HG02610 (cell line): ENCODE results near the gene SPOCK3.

Experiments
- ATAC-seq: cut with Tn5 transposase; IDR thresholded peaks from one replicate; pipeline ENCODE4 v1.9.1; 2021; ENCODE audit warnings: mild to moderate bottlenecking, moderate library complexity; ENCODE audit not compliant: unreplicated experiment

SPOCK3 gene

DNA sequence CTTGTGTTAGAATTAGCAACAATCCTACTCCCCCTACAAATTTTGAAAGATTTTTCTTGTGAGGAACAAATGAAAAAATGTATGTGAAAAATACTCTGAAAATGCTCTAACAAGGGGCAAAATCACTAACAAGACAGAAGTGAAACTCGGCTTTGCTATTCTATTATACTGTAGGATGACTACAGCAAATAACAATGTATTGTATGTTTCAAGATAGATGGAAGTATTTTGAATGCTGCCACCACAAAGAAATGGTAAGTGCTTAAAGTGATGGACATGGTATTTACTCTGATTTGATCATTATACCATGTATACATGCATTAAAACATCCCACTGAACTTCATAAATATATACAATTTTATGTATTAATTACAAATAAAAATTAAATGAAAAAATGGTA lies 192.8 kb downstream of the SPOCK3 start:
- ATAC-seq = no peak

DNA sequence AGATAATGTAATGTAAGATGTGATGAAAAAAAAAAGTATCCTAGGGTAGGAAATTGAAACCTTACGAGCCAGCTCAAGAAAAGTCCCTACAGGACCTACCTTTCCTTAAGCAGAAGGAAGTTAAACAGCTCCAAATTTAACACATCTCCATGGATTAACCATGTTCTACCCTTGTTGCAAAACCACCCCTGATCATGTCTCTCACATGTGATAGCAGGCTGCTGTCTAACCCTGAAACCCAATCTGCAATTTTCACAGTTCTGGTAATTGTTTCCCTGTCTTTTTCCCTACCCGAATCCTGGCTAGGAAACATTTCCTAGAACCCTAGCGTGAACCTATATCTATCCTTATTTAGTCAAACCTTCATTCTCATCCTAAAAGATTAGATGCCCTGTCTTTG lies 198.9 kb downstream of the SPOCK3 start:
- no peak for ATAC-seq

DNA sequence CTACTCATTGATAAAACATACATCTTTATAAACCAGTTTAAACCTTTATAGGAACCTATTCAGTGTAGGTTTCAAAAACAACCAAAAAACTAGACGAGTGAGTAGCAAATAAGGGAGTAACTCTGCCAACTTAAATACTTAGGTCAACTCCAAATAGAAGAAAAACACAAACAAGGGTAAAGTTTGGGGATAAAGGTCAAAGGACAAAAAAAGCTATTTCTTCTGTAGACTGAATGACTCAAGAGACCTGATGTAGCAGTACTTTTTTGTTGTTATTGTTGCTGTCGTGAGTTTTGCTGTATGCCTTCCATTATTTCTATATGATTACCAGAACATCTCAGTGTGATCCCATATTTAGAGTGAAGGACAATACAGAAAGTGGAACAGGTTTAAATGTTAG lies 199.3 kb downstream of the SPOCK3 start:
- ATAC-seq = no peak

DNA sequence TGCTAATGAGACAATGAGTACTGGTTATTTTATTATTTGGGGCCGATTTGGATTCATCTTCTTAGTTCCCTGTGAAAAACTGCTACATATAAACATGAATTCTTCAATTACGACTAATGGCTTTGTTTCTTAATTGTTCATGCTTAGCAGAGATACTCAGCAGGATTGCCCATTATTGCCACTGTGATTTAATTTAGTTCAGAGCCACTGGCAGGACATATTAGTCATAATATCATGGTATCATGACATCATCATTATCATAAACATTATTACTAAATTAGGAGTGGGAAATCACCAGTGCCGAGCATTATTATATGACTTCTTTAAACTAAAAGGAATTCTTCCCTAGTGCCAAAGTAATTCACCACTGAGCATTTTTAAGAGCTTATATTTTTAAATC lies 201.4 kb downstream of the SPOCK3 start:
- ATAC-seq = no peak

DNA sequence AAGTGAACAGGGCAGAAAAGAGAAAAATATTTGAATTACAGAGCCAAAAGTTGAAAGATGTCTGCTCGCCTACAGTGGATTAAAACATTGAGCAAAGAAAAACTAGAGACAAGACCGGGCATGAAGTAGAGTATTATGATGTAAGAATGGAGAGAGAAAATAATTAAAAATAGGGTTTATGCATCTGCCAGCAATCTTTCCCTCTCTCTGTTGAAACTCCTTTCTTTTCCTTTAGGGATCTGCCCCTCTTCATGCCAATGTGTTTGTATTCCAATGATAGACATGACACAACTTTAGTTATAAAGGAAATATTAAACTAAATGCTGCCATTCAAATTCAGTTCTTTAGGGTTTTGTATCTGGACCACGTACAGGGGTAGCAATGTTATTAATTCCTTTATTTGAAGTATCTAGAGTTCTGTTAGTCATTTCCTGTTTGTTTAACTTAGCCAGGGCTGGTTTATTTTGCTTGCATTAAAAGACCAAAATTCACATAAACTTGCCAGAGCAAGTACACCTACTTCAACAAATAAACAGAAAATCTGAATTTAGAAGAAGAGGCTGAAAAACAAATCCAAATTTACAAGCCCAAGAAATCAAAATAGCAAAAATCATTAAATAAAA lies 202.6 kb downstream of the SPOCK3 start:
- no peak for ATAC-seq

DNA sequence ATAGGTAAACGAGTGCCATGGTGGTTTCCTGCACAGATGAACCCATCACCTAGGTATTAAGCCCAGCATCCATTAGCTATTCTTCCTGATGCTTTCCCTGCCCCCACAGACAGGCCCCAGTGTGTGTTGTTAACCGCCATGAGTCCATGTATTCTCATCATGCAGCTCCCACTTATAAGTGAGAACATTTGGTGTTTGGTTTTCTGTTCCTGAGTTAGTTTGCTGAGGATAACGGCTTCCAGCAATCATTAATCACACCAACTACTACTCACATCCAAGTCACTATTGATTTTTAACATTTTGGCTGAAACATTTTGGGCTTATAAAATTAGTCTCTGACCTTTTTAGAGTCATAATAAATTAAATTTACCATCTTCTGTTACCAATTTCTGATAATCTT lies 205.3 kb downstream of the SPOCK3 start:
- ATAC-seq = no peak

DNA sequence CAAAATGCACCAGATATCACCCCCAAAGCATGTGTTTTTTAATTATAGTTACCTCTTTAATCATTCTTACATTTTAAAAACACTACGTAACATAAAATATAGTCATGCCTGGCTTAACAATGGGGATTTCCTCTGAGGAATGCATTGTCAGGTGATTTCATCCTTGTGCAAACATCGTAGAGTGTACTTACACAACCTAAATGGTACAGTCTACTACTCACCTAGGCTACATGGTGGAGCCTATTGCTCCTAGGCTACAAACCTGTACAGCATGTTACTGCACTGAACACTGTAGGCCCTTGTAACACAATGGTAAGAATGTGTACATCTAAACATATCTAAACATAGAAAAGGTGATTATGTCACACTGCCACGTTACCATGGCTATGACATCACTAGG lies 208.6 kb downstream of the SPOCK3 start:
- no peak for ATAC-seq

DNA sequence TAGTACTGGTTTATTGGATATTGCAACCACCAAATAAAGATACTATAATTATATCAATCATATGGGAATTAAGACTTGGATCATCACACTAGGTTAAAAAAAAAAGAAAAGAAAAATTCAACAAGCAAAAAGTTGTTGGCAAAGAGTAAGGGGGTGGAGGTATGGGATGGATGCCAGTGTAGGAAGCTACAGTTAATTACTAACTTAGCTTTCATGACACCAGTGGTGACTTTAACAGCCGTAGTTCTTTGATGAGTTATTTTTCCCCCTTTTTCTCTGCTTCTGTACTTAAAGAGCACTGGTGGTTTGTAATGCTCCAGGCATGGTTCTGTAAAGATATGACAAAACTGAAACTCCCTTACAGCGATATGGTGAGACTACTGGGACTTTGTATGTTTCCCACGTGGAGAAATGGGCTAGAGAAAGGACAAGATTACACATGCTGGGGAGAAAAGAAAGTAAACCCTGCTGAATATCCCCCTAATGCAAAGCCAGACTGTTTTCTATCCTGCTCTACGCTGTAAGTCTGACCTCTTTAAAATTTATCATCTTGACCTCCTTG lies 210.8 kb downstream of the SPOCK3 start:
- peak; percentile 34 for ATAC-seq

DNA sequence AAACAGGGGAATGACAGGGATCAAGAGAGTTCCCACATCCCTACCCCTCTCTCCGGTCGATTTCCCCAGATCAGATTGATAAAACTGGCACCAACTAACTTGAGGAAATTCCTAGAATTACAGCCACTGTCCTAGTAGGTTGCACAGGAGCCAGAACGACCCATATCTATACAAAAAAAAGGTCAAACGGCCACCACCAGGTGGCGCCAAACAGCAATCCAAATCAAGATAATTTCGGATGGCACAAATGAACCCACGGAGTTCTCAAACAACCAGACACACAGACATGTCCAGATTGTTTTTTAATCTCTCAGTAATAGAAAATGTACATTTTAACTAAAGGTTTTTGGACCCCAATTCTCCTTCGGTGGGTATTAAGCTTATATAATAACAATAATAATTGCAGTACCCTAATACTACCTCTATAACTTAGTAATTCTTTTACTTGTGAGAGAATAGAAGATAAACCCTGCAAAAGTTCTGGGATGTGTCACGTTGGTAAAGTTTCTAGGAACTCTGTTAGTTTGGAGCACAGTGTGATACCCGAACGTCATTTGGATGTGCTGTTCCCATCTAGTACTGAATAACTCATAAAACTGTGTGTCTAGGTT lies 212.6 kb downstream of the SPOCK3 start:
- peak; percentile 61 for ATAC-seq

DNA sequence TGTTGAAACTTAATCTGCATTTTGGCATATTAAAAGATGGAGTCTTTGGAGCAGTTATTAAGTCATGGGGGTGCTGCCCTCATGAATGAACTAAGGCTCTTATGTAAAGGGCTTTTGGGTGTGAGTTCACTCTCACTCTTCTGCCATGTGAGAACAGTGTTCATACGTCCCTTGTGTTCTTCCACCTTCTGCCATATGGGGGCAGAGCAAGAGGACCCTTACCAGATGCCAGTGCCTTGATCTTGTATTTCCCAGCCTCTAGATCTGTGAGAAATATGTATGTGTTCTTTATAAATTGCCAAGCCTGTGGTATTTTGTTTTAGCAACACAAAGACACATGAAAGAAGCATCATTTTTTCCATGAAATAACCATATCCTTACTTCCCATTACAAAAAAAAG lies 213.9 kb downstream of the SPOCK3 start:
- ATAC-seq = peak; percentile 36

DNA sequence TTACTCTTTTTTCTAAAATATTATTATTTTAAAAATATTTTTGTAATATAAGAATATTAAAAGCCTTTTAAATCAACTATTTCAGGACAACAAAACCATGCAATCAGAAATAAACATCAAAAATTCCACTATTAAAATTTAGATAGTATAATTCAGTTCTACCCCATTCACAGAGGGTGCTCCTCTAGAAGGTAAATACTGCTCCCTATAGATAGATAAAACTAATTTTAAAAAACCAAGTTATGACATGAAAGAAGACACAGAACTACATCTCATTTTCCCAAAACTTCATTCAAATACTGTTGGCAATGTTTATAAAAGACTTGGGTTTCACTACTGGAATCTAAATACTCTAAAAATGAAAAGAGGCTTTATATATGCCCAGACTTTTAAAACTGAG lies 219.3 kb downstream of the SPOCK3 start:
- no peak for ATAC-seq

DNA sequence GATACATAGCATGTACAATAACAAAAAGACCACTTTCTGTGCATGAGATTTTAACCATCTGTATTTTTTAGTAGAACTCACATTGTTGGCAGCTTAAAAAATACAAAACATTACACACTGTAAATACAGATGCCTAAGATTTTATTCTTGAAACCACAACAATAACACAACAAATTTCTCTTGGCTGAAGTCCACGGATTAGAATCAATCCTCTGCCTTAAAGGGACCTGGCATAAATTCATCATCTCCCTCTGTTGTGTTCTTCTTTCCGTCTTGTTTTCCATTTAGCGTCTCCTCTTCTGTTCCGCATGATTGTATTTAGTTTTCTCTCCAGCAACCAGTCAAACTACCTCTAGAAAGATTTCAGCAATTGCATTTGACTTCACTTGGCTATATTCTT lies 231.0 kb downstream of the SPOCK3 start:
- ATAC-seq = no peak

DNA sequence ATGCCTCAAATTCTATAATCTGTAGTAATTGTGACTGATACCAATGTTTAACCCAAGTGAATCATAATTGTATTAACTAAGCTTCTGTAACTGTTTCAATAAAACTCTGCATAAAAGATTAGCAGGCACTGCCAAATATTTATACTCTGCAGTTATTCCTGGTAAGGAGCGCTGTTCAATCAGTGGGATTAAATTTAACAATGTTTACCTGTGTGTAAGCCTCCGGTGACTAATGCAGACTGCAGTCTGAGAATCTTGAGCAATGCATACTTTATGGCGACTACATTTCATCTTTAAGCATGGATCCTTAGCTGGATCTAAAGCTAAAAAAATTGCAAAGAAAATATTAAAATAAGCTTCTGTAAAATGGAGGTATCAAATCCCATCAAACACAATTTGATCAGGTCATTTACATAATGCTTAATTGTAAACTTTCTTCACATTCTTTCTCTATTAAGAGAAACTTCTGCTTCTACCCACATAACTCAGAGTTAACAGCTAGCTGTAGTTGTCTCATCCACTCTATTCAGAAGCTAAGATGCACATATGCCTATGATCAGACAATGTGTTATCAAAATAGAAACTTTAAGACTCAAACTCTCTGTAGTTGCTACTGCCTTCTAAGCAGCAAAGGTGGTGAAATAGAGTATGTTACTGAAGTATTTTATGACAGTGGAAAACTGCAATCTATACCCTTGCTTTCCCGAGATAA lies 234.0 kb downstream of the SPOCK3 start:
- ATAC-seq = no peak

DNA sequence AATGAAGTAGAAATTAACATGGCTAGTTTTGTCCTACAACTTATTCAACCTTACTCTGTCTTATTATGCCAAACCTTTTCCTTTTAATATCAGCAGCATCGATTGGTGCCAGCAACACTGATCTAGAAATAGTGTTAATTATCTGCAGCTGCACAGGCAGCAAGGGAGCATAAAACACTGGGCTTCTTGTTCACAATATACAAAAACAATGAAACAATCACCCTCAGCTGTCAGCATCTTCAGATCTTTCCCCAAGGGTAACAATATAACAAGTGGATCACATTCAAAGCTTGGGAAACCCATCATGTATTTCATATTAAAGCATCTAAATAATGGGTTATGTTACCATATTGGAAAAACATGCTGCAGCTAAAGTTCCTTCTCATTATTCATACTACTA lies 238.1 kb downstream of the SPOCK3 start:
- no peak for ATAC-seq

DNA sequence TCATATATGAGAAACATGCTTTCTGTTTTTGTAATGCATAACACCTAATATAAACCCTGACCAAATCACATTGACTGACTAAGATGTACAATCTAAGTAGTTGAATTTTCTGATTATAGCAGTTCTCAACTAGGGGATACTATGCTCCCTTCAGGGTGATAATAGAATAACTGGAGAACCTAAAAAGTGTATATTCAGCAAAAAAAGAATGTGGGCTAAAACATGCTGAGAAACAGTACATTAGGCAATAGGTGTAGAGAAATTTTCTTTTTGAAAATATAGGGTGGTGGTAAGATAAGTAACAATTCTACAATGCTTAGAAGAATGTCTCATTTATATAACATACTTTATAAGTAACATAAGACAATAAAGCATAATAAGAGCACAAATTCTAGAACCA lies 239.6 kb downstream of the SPOCK3 start:
- no peak for ATAC-seq

DNA sequence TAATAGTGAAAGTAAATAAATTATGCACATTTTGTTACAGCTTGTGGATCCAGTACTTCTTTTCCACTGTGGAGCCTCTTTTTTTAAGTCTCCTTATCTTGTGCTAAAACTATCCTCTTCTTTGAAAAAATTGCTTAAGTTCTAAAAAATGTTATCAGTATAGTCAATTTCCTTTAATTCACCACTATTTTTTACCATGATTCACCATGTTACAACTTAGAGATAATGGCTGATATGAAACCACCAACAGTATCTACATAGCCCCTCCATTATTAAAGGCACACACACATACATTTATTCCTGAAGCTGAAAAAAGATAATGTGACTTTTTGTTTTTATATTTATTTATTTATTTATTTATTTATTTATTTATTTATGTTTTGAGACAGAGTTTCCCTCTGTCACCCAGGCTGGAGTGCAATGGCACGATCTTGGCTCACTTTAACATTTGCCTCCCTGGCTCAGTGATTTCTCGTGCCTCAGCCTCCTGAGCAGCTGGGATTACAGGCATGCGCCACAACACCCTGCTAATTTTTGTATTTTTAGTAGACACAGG lies 243.2 kb downstream of the SPOCK3 start:
- ATAC-seq = no peak

DNA sequence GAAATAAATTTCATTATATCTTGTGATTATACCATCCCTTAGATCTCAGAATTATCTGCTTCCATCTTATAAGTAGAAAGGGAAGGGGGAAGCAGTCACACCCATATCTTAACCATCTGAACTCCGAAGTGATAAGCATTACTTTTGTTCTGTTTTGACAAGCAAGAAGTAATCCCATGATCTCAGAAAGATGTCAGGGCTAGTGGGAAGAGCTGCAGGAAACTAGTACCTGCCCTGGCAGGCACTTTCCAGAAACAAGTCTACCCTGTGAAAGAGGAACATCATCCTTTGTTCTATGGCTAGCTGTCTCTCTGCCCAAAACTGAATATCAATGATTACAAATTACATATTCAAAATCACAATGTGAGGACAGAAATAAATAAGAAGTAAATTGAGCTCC lies 244.4 kb downstream of the SPOCK3 start:
- ATAC-seq = no peak

DNA sequence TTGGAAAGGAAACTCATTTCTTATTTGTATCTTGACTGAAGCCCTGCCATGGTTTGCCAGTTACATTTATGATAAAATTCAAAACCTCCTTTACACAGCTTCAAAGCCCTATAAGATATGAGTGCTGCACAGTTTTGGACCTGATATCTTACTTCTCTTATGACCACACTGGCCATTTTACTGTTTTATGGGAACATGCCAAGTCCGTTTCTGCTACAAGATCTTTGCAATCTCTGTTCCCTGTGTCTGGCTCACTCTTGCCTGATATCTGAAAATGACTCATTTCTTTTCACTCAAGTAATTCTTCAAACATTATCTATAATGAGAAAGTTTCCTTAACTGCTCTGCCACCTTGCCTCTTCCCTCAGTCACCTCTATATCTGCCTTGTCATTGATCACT lies 247.3 kb downstream of the SPOCK3 start:
- no peak for ATAC-seq

DNA sequence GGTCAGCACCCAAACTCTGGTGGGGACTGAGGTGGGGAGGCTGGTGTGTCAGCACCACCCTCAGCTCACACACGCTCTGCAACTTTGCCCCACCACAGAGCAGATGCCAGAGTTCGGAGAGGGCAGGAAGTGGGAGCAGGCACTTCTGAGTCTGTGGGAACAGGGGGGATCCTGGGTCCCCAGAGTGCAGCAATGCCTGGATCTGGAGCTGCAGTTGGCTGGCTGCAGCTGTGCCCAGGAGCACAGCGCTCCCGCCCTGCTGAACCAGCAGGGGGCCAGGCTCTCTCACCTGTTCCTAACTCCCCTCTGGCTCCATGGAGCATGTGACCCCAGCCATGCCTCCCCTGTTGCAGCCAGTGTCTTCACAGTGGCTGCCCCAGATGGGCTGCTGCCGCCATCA lies 252.4 kb downstream of the SPOCK3 start:
- ATAC-seq = no peak

DNA sequence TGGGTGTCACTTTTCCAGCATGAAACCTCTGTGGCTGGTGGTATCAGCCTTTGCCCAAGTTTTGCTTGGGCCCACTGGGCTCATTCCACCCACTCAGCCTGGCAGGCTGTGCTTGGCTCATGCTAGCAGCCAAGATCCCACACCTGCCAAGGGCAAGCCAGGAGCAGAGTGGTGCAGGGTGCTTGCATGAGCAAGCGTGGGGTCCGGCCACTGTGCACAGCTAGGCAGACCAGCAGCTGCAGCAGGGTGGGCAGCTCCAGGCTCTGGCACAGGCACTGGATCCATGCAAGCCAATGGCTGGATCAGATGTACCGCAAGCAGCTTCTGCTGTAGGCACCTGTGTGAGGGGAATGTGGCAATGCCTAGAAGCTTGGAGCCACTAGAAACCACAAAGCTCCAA lies 253.9 kb downstream of the SPOCK3 start:
- ATAC-seq = no peak

DNA sequence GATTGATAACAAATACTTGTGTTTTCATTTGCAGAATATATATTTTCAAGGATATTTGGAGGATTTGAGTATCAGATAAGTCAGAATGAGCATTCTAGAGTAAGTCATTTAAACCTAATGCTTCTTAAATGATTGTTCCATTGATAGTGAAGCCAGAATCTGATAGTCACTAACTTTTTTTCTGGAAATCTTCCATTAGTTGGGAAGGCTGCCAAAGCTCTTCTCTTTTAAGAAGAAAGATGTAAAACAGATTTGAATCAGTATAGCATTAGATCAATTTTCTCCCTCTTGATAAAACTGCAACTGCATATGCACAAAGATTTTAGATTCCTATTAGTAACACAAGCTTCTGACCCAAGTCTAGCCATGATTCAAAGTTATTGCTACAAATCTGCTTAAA lies 256.7 kb downstream of the SPOCK3 start:
- no peak for ATAC-seq

DNA sequence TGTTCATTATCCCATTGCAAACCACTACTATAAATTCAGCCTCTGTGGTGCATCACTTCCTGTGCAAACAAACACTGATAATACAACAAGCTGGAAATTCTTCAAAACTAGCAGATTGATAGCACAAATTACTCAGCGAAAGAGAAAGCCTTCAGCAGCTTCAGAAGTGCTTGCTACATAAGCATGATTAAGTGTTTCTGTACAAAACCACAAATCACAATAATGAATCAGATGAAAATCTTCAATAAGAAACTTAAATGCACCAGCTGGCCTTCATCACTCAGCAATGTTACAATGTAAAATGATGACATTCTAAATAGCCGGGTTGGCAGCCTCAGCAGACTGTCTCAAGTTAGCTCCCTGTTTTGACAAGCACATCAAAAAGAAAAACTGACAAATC lies 262.2 kb downstream of the SPOCK3 start:
- peak; percentile 70 for ATAC-seq
